Measurements from ENCODE around the gene ACACA.

The ACACA gene

DNA sequence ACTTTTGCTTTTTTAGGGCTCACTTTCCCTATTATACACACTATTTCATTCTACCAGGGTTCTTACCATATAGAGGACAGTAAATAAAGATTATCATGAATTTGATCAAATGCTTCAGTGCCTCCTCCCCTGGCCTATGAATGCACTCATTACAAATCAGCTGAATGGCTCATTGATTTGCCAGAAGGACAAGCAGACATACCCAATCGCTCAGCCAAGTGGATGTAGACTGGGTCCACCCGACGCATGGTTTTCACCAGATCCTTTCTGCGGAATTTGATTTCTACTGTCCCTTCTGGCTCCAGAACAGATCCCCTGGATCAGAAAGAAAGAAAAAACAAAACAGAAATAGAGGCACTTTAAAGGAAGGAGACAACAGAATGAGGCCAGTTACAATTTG, 295.3 kb downstream of the ACACA start:
- H3K4me3 ChIP-seq (ENCODE audit: low read length), result no peak overlapping the region
- no peak for TF ChIP-seq CTCF (conservative IDR thresholded peaks at IDR 0.05; ENCODE audit: low read depth, low read length)
- DNase-seq (ENCODE audit: low read depth), result no peak

GRCh38 chr17:37110746-37111145, 295.9 kb downstream of the ACACA start:
- no peak for DNase-seq (ENCODE audit: low read depth)
- TF ChIP-seq CTCF (conservative IDR thresholded peaks at IDR 0.05; ENCODE audit: low read depth, low read length), result no peak
- no peak overlapping the region for H3K4me3 ChIP-seq (ENCODE audit: low read length)

DNA sequence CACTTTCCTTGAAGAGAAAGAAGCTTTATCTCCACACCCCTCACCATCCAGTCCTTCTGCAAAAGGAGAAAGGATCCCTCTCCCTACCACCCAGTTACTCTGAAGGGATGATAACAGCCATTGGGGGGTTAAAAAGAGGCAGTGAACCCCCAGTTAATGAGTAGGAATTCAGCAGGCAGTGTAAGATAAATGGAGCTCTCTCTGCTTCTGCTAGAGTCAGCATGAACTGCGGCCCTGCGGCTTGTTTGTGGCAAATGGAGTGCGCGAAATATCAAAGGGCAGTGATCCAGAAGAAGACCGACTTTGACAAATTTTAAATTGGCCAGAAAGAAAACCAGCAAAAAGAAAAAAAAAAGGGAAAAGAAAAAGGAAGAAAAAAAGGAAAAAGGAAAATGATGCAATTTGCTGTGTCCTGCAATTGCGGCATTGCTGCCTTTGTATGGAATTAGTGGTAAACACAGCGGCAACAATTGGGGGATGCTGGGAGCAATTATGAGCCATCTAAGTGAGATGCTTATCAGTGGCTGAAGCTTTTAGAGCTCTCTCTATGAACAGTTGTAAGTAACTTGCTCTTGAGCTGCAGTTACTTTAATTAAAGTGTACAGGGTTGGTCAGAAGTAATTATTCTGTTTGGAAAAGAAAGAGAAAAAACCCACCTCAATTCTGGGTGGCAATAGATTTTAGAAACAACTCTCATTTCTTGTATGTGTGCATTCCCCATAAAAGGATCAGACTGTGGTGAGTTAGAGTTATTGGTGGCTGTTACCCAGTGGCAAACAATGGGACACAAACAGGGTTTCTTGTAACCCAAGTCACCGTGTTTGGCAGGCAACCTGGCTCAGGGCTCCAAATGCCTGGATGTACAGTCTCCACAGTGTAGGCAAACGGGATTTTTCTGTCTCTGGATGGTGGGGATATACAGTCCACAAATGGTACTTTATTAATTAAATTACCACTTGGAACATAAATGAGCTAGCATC, 296.6 kb downstream of the ACACA start:
- H3K4me3 ChIP-seq (ENCODE audit: low read length), result no peak overlapping the region
- DNase-seq (ENCODE audit: low read depth), result no peak
- no peak for TF ChIP-seq CTCF (conservative IDR thresholded peaks at IDR 0.05; ENCODE audit: low read depth, low read length)

DNA sequence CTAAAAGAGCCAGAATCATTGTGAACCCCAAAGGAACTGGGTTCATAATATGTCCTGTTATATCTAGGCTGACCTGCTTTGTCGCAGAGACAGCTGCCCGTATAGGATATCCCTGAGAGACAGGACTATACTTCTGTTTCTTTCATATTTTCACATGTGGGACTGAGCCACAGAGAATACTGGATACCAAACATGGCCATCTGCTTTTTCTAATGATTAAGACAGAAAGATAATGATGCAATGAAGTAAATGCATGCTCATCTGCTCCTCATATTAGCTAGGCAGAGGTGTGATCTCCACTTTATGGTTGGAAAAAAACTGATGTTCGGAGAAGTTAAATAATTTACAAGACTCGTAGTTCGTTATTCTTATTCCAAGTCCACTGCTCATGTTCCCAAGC, 297.5 kb downstream of the ACACA start:
- H3K4me3 ChIP-seq (ENCODE audit: low read length), result no peak overlapping the region
- DNase-seq (ENCODE audit: low read depth), result no peak
- TF ChIP-seq CTCF (conservative IDR thresholded peaks at IDR 0.05; ENCODE audit: low read depth, low read length), result no peak

GRCh38 chr17:37107406-37108083, 299.1 kb downstream of the ACACA start:
- no peak overlapping the region for H3K4me3 ChIP-seq (ENCODE audit: low read length)
- no peak for TF ChIP-seq CTCF (conservative IDR thresholded peaks at IDR 0.05; ENCODE audit: low read depth, low read length)
- DNase-seq (ENCODE audit: low read depth), result no peak

DNA sequence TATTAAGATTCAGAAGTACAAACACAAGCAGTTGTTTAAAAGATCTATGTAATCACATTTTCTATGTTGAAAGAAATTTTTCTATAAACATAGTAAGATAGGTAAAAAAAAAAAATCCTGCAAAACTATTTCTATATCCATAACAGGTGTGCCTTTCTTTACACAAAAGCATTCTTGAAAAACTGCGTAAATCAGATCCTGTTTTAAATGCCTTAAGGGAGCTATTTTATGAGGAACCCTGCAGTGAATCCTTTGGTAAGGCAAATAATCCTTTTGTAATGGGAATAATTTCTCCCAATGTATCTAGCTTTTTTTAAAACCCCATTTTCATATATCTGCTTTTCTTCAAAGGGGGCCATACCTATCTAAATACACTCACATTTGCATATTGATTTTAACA, 300.6 kb downstream of the ACACA start:
- TF ChIP-seq CTCF (conservative IDR thresholded peaks at IDR 0.05; ENCODE audit: low read depth, low read length), result no peak
- no peak overlapping the region for H3K4me3 ChIP-seq (ENCODE audit: low read length)
- DNase-seq (ENCODE audit: low read depth), result no peak

Measured in retinal pigment epithelial cell (primary cell).